HFF-Myc (cell line): ENCODE measurements around the gene TRIO.

Experiments
- DNase-seq: peaks from one replicate; pipeline ENCODE4 v3.0.0-alpha.2; 2011; ENCODE audit warnings: low read depth; ENCODE audit errors: extremely low read depth
- H3K4me3 ChIP-seq: replicated peaks from 2 replicates; pipeline ENCODE4 v1.5.1; 2011; ENCODE audit warnings: low read depth, mild to moderate bottlenecking, control low read depth, low read length
- CTCF ChIP-seq: IDR thresholded peaks from 2 replicates; pipeline ENCODE4 v1.5.1; 2012; ENCODE audit warnings: mild to moderate bottlenecking, low read depth, low read length, control low read depth; ENCODE audit errors: missing control alignments

The TRIO gene

GRCh38 chr5:14455814-14456321, 312.7 kb downstream of the TRIO start:
- DNase-seq = no peak
- no peak for TF ChIP-seq CTCF
- no peak overlapping the region for H3K4me3 ChIP-seq

GRCh38 chr5:14457476-14457875, 314.3 kb downstream of the TRIO start:
- TF ChIP-seq CTCF = no peak
- no peak overlapping the region for H3K4me3 ChIP-seq
- no peak for DNase-seq

- no peak overlapping the region for H3K4me3 ChIP-seq
- no peak for DNase-seq
- no peak for TF ChIP-seq CTCF
Measured at GRCh38 chr5:14458414-14458813, 315.3 kb downstream of the TRIO start.

- no peak for DNase-seq
- no peak for TF ChIP-seq CTCF
- no peak overlapping the region for H3K4me3 ChIP-seq
Measured at GRCh38 chr5:14460844-14461398, 317.8 kb downstream of the TRIO start.

GRCh38 chr5:14462681-14463080, 319.5 kb downstream of the TRIO start:
- no peak overlapping the region for H3K4me3 ChIP-seq
- DNase-seq = no peak
- TF ChIP-seq CTCF = no peak

- DNase-seq = no peak
- TF ChIP-seq CTCF = no peak
- no peak overlapping the region for H3K4me3 ChIP-seq
Measured at GRCh38 chr5:14463629-14464028, 320.5 kb downstream of the TRIO start.

- no peak for DNase-seq
- no peak for TF ChIP-seq CTCF
- H3K4me3 ChIP-seq = no peak overlapping the region
Measured at GRCh38 chr5:14464096-14464495, 321.0 kb downstream of the TRIO start.
